GM18502 (cell line): ENCODE data around the gene UNC50.
"Not testable (repeated sequence)": the region's sequence is repeated elsewhere in the genome, so short reads cannot be mapped to it uniquely, and the experiment has no call there.

Experiments used
- ATAC-seq: cut with Tn5 transposase; IDR thresholded peaks from one replicate; pipeline ENCODE4 v1.9.1; 2021; ENCODE audit warnings: mild to moderate bottlenecking; ENCODE audit not compliant: unreplicated experiment, poor library complexity

UNC50 gene

DNA sequence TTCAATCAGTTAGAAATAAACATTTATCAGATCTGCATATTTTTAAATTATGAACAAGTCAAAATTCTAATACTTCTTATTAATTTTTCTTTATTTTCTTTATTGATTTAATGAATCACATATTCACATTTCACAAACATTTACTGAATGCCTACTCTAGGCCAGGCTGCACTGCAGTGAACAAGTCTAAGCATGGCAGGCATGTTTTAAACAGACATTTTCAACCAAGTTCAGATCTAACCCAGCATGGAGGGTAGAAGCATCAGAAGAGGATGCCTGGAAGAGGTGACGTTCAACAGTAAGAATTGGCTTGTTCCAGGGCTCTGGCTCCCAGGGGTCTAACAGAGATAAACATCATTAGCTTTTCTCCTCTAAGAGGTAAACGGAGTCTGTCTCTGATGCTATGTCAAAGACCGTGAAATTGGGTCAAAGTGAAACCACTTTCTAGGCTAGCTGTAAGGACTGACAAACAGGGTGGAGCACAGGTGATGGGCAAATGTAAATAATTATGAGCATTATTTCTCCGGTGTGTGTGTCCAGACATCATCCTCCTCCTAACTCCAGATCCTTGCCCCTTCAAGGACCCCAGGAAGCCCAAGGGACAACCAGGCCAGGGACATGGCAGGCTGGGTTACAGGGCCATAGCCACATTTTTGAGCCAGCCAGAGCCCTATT is 50.6 kb downstream of the UNC50 start:
- ATAC-seq = no peak

DNA sequence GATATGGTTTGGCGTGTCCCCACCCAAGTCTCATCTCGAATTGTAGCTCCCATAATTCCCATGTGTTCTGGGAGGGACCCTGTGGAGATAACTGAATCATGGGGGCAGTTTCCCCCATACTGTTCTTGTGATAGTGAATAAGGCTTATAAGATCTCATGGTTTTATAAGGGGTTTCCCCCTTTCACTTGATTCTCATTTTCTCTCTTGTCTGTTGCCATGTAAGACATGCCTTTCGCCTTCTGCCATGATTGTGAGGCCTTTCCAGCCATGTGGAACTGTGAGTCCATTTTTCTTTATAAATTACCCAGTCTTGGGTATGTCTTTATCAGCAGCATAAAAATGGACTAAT is 51.1 kb downstream of the UNC50 start:
- not testable (repeated sequence) for ATAC-seq

DNA sequence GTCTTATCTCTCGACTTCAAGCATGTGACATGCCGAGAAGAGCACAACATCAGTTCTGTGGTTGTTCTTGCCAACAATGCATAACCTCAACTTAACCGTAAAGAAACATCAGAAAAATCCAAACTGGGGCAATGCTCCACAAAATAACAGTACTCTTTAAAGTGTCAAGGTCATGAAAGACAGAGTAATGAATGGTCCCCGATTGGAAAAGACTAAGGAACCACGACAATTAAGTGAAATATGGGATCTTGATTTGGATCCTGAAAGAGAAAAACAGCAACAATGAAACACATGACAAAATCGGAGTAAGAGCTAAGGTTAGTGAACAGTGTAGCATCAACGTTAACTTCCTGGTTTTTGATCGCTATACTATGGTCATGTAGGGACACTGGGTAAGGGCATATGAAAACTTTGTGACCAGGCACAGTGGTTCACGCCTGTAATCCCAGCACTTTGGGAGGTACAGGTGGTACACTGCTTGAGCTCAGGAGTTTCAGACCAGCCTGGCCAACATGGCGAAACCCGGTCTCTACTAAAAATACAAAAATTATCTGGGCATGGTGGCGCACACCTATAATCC is 55.2 kb downstream of the UNC50 start:
- ATAC-seq = no peak

DNA sequence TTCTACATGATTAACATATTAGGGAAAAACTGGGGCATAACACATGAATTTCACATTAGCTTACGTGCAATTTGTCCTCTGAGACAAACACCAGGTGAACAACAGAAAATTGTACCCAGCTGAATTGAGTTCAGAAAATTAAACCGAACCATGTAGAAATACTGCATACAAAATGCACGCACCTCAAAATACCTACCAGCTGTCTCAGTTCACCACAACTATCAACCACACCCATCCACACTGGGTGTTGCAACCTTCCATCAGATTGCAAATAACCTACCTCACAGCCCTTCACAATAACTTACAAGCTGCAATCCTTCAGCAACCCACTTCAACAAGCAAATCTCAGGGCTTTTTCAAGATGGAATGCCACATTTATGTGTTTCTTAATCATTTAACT is 55.9 kb downstream of the UNC50 start:
- ATAC-seq = no peak

DNA sequence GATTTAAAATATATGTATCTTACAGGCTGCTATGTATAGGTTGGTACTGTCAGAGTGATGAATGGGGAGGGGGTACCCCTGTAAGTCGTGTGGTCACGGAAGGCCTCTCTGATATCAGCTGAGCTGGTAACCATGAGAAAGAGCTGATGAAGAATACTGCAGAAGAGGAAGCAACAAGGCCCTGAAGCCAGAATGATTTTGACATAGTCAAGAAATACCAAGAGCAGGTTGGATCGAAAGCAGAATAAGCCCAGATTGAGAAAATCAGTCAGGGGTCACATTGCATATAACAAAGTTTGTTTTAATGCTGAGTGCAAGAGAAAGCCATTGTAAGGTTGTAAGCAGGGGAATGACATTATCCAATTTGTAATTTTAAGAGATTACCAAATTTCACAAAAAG is 57.3 kb downstream of the UNC50 start:
- ATAC-seq = no peak
